KOPT-K1 (cell line): ENCODE measurements around the gene MATN3.

Source experiments
- H3K27ac ChIP-seq: fragments of 200-600 bp; sonication (generic); 2 replicates; pipeline ENCODE4 v1.5.1; 2016; ENCODE audit warnings: antibody characterized with exemption, mild to moderate bottlenecking, low read depth, low read length; ENCODE audit not compliant: poor library complexity, severe bottlenecking
- H3K36me3 ChIP-seq: fragments of 200-600 bp; sonication (generic); 2 replicates; pipeline ENCODE4 v1.5.1; 2017; ENCODE audit warnings: antibody characterized with exemption, mild to moderate bottlenecking, low read length, moderate library complexity; ENCODE audit not compliant: insufficient read depth
- H3K9me3 ChIP-seq: fragments of 200-600 bp; sonication (generic); 2 replicates; pipeline ENCODE4 v1.5.1; 2017; ENCODE audit warnings: antibody characterized with exemption, low read length, mild to moderate bottlenecking; ENCODE audit not compliant: insufficient read depth, poor library complexity, severe bottlenecking

Gene MATN3

GRCh38 chr2:19990416-19990728 lies 22.1 kb downstream of the MATN3 start:
- Histone ChIP-seq H3K9me3 (peaks cover 5% of the 10 kb centered on the region), H3K36me3 (no peaks in the 10 kb centered on the region), H3K27ac (no peak overlapping the region)

GRCh38 chr2:19989667-19990415 lies 22.6 kb downstream of the MATN3 start, which contains the start of gene WDR35:
Gene WDR35, minus strand, starts transcription at chr2:19990105. Its CDS starts 90 bp downstream, at chr2:19990015.
- Histone ChIP-seq H3K27ac (peak within 1 kb of the TSS; percentile 19), H3K36me3 (no peaks in the 10 kb centered on the region), H3K9me3 (peaks cover 5% of the 10 kb centered on the region)

GRCh38 chr2:19989342-19989666 lies 23.2 kb downstream of the MATN3 start:
- Histone ChIP-seq H3K9me3 (peaks cover 5% of the 10 kb centered on the region), H3K27ac (no peak overlapping the region), H3K36me3 (no peaks in the 10 kb centered on the region)

GRCh38 chr2:19988600-19988999 lies 23.9 kb downstream of the MATN3 start:
- H3K27ac ChIP-seq = no peak overlapping the region
- H3K36me3 ChIP-seq = no peaks in the 10 kb centered on the region
- H3K9me3 ChIP-seq = peaks cover 5% of the 10 kb centered on the region

GRCh38 chr2:19987936-19988335 lies 24.5 kb downstream of the MATN3 start:
- Histone ChIP-seq H3K9me3 (peaks cover 5% of the 10 kb centered on the region), H3K27ac (no peak overlapping the region), H3K36me3 (no peaks in the 10 kb centered on the region)

GRCh38 chr2:19982268-19982667 lies 30.2 kb downstream of the MATN3 start:
- H3K36me3 ChIP-seq = no peaks in the 10 kb centered on the region
- no peaks in the 10 kb centered on the region for H3K9me3 ChIP-seq
- H3K27ac ChIP-seq = no peak overlapping the region

GRCh38 chr2:19979932-19980331 lies 32.5 kb downstream of the MATN3 start:
- Histone ChIP-seq H3K27ac (no peak overlapping the region), H3K36me3 (no peaks in the 10 kb centered on the region), H3K9me3 (no peaks in the 10 kb centered on the region)

- Histone ChIP-seq H3K9me3 (no peaks in the 10 kb centered on the region), H3K27ac (no peak overlapping the region), H3K36me3 (no peaks in the 10 kb centered on the region)
Observed at GRCh38 chr2:19973466-19973865, 39.0 kb downstream of the MATN3 start.

- H3K36me3 ChIP-seq = no peaks in the 10 kb centered on the region
- H3K27ac ChIP-seq = no peak overlapping the region
- H3K9me3 ChIP-seq = no peaks in the 10 kb centered on the region
Observed at GRCh38 chr2:19971691-19972090, 40.8 kb downstream of the MATN3 start.

- Histone ChIP-seq H3K27ac (no peak overlapping the region), H3K36me3 (no peaks in the 10 kb centered on the region), H3K9me3 (no peaks in the 10 kb centered on the region)
Observed at GRCh38 chr2:19963386-19963785, 49.1 kb downstream of the MATN3 start.

- Histone ChIP-seq H3K36me3 (no peaks in the 10 kb centered on the region), H3K9me3 (no peaks in the 10 kb centered on the region), H3K27ac (no peak overlapping the region)
Observed at GRCh38 chr2:19955544-19956422, 56.7 kb downstream of the MATN3 start.

GRCh38 chr2:19949071-19949470 lies 63.4 kb downstream of the MATN3 start:
- Histone ChIP-seq H3K27ac (no peak overlapping the region), H3K36me3 (no peaks in the 10 kb centered on the region), H3K9me3 (no peaks in the 10 kb centered on the region)

- Histone ChIP-seq H3K9me3 (no peaks in the 10 kb centered on the region), H3K27ac (no peak overlapping the region), H3K36me3 (no peaks in the 10 kb centered on the region)
Observed at GRCh38 chr2:19947184-19947940, 65.1 kb downstream of the MATN3 start.

GRCh38 chr2:19944205-19944845 lies 68.1 kb downstream of the MATN3 start:
- Histone ChIP-seq H3K27ac (no peak overlapping the region), H3K9me3 (no peaks in the 10 kb centered on the region), H3K36me3 (no peaks in the 10 kb centered on the region)

GRCh38 chr2:19943189-19943588 lies 69.3 kb downstream of the MATN3 start:
- Histone ChIP-seq H3K9me3 (no peaks in the 10 kb centered on the region), H3K36me3 (no peaks in the 10 kb centered on the region), H3K27ac (no peak overlapping the region)
